Astrocyte (in vitro differentiated cells and primary cell): Measurements from ENCODE around the gene DUSP1.

Experiments used
- CTCF ChIP-seq: IDR thresholded peaks from 2 replicates; pipeline ENCODE4 v1.5.1; 2011; ENCODE audit warnings: low read depth, mild to moderate bottlenecking, inconsistent platforms, low read length, moderate library complexity; ENCODE audit not compliant: insufficient read depth
- EZH2 ChIP-seq: IDR thresholded peaks from 2 replicates; pipeline ENCODE4 v1.6.1; 2012; ENCODE audit warnings: mild to moderate bottlenecking, low read length, inconsistent platforms; ENCODE audit not compliant: insufficient read depth

GRCh38 chr5:172818081-172818480 lies 47.1 kb upstream of the DUSP1 start:
- TF ChIP-seq CTCF, result no peak
- TF ChIP-seq EZH2, result no peak
